ENCODE measurements around the gene LAMA3.

Gene LAMA3

DNA sequence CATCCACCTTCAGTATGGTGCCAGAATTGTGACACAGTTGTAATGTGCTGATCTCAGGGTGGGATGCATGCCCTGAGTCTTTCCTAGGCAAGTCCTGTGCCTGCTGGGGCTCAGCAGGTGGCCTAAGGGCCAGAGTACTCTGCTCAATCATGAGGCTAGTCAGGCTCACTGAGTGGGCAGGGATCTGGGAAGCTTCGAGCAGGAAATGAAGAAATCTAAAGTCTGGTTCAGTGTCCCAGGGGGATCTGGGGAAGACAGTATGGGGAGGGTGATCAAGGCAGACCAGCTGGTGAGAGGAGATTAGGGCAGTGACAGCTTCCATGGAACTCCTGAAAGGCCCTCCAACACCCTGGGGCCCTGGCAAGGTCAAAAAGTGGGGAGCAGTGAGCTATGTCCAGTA is 17.7 kb upstream of the LAMA3 start:
- no peak for DNase-seq

DNA sequence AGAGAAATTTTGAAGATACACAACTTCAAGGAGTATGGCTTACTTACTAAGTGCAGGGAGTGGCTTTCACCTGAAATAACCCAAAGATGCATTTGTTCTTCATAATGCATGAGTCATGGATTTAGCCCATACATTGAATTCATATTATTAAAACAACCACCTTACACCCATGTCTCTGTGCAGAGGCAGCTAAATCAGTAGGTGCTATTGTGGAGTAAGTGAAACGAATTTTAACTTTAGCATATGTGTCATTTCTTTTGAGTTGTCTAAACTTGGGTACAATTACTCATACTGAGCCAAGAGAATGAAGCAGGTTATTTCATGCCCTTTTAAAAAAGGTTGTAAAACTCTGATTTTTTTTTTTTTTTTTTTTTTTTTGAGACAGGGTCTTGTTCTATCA is 15.5 kb upstream of the LAMA3 start:
- no peak for DNase-seq

DNA sequence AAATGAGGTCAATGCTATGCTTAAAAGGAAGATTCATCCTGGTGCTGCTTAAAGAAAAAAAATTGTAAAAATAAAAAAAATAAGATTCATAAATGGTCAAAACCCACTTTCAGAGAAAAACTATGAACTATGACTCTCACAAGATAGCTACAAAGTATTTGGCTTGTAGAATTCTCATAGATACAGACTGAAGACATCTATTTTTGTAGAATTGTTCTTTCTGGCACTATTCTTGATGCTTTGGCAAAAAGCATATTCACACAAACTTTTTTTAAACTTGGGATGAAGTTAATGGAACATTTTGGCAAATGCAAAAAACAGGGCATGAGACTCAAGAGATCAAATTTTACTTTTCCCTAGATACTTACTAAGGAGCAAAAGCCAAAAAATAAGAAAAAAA is 14.0 kb upstream of the LAMA3 start:
- no peak for DNase-seq

DNA sequence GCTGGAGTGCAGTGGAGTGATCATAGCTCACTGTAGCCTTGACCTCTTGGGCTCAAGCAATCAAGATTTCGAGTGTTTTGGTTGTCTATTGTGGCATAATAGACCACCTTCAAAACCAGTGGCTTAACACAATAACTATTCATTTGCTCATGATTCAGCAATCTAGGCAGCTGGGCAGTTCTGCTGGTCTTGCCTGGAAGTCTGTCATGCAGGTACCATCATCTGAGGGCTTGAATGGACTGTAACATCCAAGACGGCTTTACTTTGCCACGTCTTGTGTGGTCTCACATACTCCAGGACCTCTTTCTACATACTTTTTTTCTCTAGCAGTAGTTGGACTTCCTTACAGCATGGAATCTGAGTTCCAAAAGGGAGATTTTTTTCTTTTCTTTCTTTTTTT is 13.4 kb upstream of the LAMA3 start:
- DNase-seq: no peak

DNA sequence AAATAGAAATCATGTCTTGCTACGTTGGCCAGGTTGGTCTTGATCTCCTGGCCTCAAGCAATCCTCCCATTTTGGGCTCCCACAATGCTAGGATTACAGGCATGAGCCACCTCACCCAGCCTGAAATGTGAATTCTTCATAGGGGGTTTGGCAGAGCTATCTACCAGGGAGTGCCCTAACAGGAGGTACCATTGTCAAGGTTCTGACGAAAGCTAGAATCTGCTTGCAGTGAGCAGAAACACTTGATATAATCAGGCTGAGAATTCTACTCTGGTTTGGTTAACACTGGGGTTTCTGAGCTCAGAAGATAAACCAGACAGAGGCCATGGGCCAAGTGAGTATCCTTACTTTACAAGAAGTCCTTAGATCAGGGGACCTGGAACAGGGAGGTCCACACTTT is 7.2 kb upstream of the LAMA3 start:
- DNase-seq: no peak

DNA sequence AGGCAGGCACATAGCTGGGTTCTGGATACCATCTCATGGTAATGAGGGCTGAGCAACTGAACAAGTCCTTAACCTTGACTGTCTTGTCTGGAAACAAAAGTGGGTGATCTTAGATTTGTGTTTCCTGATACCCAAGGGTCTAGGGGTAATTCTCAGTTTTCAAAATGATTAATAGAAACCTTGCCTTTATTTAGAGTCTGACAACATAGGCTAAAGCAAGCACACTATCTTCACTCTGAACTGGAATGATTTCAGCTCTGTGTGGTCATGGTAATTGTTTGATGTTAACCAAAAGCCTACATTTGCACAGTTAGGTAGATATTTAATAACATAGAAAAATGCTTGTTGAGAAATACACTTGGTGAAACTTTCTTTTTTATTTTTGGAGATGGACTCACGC is 6.8 kb upstream of the LAMA3 start:
- no peak for DNase-seq

DNA sequence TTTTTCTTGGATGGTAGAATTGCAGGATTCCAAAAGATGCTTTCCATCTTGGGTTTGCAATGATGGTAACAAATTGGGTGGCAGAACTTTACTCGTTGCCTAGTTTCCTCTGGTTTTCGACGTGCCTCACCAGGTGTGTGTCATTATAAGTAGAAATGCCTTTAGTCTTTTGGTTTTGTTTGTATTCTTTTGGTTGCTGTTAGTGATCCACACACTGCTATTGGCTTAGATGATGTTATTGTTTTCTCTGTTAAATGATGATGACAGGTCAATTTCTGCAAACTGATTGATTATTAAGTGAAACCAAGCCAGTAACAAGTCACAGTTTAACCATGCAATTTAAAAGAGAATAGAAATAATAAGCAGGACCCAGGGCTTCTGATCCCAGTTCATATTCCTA is 6.1 kb upstream of the LAMA3 start:
- DNase-seq: no peak

DNA sequence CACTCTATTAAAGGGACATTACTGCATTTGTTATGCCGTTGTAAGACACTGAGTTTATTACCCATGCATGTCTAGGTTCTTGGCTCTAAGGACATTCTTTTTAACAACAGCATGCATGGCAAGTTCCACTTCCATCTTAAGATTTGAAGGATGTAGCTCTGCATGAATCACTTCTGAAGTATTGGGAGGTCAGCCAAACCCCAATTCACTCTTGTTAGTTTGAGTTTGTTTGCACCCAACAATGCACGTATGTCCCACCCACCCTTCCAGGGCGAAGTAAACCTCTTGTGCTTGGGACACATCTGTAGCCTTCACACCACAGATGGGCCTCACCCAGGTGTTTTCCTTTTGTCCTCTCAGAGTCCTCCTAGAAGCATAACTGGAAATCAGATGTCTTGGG is 5.6 kb upstream of the LAMA3 start:
- DNase-seq: no peak

DNA sequence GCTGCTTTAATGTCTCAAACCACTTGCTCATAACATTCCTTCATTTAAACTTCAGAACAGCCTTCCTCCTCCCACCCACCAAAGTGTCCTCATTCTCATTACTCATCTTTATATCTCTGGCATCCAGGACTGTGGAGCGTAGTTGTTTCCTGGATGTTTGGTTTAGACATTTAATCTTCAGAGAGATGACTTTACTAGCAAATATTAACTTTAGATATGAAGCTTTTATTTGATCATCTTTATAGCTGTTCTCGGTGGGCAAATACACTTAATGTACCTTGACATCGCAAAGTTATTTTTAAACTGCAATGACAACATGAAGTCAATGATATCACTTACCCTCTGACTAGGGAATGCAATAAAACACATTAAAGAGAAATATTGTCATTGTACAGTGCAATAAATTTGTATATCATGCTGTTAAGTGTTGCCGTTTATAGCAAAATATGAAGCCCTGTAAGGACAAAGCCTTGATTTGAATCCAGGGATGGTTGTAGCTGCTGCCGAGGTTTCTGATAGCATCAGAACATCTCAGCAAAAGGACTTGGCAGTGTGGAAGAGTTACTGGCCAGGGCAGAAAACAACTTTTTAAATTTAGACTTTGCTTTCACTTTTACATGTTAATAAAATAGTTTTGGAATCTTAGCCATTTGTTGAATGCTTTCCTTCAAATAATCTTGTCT is 4.6 kb upstream of the LAMA3 start:
- DNase-seq: no peak

DNA sequence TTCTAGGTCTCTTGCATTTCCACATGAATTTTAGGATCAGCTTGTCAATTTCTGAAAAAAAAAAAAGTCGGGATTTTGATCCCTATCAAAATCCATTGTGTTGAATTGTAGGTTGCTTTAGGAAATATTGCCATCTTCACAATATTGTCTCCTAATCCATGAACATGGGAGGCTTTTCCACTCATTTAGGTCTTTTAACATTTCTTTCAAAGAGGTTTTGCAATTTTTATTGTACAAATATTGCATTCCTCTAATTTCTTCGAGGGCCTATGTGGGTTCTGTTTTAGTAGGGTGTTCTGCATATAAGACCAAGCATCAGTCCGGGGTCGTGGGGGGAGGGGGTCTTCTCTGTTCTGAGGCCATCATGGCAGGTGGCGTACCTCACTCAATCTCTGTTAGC is 725 bp upstream of the LAMA3 start:
- no peak for DNase-seq

DNA sequence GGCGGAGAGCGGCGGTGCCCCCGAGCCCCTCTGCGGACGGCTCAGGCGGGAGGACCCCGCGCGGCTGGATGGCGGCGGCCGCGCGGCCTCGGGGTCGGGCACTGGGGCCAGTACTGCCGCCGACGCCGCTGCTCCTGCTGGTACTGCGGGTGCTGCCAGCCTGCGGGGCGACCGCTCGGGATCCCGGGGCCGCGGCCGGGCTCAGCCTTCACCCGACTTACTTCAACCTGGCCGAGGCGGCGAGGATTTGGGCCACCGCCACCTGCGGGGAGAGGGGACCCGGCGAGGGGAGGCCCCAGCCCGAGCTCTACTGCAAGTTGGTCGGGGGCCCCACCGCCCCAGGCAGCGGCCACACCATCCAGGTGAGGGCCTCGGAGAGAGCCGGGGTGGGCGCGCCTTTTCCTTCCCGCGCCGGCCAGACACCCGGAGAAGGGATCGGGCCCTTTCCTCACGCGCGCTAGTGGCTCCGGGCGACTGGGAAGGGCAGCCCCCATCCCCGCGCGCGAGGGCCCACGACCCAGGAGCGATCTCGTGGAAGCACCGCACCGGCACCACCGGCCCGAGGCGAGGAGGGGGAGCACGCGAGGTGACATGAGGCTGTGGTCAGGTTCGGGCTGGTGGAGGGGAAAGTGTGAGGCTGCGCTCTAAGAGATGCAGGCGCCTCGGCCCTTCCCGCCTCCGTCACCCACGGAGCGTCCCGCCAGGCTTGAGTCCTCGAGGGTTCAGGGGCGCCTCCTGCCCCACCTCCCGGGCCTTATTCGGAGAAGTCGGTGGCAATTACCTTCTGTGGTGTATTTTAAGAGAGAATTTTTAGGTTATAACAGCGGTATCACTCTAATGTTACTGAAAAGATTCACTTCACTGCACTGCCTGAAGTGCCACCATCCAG is 607 bp downstream of the LAMA3 start:
- no peak for DNase-seq

DNA sequence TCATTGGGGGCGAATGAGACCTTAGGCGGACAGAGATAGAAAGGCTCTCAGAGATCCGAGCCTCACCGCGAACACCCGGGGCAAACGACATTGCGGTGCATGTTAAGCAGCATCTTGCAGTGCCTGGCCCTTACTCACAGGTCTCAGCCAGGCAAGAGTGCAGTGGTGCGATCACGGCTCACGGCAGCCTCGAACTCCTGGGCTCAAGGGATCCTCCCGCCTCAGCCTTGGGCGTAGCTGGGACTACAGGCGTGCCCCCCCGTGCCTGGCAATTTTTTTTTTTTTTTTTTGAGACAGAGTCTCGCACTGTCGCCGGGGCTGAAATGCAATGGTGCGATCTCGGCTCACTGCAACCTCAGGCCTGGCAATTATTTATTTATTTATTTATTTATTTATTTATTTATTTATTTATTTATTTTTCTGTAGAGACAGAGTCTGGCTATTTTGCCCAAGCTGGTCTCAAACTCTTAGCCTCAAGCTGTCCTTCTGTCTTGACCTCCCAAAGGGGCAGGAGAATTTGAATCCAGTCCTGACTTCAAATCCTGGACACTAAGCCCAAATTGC is 1.3 kb downstream of the LAMA3 start:
- DNase-seq: no peak

DNA sequence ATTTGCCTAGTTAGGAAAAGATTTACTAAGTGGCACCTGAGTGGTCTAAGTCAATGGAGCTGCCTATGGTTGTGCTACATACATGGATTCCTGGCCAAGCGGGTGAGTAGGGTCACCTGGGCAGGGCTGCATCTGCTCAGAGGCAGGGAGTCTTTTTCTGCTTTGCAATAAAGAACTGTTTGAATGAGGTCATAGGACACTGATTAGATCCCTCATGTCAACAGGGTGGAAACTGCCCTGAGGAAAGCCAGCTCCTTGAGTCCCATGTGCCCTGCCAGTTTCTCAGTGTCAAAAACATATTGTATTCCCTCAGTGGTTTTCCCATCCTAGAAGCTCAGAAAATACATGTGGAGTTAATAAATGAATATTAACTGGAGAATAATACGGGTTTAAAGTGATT is 4.6 kb downstream of the LAMA3 start:
- no peak for DNase-seq

DNA sequence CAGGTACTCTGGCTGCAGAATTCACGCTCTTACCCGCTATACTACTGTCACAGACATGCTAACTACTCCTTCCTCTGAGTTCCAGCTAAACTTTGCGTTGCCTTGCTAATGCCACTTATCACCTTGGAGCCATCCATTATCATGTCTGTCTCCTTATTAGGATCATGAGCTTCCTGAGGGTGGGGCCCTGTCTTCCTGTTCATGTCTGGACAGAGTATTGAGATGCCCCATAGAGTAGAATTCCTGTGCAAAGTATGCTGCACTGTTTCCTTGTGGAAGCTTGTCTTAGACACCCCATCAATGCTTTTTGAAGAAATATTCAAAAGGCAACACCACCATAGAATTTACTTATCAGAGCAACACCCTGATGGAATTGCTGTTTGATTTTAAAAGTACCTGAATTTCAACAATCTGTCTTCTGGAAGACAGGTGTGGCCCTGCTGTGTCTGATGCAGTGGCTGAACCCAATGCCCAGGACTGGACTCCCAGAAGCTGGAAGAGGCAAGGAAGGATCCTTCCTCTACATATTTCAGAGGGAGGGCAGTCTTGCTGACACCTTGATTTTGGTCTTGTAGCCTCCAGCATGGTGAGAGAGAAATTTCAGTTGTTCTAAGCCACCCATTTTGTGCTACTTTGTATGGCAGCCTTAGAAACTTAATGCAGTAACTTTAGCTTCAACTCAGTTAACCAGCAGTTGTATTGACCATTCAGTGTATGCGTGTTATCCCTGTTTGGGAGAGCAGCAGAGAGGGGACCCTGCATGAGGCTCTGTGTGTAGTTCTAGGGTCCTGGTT is 5.6 kb downstream of the LAMA3 start:
- DNase-seq: no peak

DNA sequence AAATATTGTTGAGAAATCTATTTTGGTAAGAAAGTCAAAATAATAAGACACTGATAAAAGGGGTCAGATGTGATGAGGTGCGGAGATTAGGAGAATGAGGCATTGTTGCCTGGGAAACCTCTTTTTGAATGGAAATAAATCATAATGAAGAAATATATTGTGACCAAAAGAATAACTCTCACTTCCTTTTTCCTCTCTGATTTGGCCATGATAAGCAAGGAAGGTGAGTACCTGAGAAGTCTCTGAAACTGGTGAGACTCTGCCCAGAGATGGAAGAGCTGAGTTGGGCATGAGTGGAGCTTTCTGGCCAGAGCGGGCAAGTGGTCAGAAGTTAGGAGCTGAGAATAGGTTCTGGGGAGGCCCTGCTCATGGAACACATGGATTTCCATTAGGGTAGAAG is 11.8 kb downstream of the LAMA3 start:
- no peak for DNase-seq

DNA sequence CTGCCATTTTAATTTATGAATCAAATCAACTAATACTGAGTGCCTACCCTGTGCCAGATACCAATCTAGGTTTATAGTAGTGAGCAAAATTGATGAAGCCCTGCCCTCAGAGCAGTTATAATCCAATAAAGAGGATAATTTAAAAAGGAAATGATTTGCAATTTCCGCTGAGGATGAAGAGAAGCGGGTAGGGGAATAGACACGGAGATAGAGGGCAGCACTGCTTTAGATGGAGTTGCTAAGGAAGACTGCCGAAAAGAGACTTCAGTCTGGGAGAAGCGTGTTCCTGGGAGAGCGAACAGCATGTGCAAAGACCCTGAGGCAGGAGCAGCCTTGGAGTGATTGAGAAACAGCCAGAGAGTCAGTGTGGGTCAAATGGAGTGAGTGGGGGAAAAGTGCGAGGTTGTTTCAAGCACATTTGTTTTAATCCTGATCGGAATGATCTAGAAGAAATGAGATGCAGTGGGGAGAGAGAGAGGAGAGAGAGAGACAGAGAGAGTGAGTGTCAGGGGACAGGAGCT is 12.4 kb downstream of the LAMA3 start:
- no peak for DNase-seq

DNA sequence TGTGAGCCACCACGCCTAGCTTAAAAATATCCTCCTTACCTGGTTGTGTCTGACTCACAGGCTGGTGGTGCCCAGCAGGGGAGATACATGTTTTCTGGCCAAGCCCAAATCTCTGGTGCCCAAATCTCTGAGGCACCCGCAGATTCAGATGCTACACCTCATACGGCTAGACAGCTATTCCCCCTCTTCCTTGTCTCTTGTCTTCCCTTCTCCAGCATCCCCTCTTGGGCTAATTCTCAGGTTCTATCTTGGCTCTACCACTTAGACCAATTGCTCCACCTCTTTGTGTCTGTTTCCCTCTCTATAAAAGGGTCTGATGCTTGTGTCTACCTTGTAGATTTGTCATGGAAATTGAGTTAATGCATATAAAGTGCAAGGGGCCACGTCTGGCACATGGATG is 13.4 kb downstream of the LAMA3 start:
- DNase-seq: no peak

DNA sequence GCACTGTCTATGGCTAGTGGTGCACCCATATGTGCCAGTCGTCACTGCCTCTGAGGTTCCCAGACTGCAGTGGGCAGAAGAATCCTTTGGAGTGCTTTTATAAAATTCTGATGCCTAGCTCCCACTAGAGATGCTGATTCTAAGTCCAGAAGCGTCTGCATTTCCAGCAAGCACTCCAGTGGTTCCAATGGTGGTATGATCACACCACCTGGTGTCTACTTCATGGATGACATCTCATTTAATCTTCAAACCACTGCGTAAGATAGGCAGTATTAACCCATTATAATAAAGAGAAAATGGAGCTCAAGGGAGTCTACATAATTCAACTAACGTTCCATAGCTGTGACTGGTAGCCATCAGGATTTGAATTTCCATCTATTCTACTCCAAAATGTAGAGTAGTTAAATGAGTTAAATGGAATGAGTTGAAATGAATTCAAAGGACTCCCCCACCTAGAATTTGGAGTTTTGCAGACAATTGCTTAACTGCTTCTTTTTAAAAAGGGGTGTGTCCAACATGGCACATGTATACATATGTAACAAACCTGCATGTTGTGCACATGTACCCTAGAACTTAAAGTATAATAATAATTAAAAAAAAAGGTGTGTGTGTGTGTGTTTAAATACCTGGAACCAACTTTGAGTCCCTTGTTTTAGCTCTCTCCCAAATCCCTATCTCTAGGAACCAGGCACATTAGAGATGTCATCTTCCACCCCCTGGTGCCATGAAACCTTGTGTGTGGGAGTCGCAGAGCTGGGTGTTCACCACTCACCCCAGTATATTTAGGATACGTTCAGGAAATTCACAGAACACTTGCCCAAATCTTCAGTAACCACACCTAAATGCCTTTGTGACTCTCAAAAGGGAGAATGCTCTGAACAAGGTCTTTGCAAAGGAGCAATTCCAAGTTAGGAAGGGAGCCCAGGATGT is 14.1 kb downstream of the LAMA3 start:
- DNase-seq: peak in 1 of 2 donors; percentile 55

DNA sequence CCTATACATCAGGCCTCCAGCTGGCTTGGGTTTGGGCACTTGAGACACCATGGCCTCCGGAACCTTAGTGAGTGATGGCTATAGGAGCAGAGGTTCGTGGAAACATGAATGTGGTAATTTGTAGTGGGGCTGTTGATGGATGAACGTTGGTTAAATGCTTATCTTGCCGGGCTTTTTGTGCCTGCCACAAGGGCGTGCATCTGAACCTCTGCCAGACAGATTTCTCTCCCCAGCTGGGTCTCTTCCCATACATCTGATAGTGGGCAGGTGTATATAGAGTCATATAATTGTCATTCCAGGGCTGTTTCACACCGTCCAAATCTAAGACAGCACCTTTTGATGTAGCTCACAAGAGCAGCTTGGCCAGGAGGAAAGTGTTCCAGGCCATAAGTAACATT is 14.7 kb downstream of the LAMA3 start:
- no peak for DNase-seq

DNA sequence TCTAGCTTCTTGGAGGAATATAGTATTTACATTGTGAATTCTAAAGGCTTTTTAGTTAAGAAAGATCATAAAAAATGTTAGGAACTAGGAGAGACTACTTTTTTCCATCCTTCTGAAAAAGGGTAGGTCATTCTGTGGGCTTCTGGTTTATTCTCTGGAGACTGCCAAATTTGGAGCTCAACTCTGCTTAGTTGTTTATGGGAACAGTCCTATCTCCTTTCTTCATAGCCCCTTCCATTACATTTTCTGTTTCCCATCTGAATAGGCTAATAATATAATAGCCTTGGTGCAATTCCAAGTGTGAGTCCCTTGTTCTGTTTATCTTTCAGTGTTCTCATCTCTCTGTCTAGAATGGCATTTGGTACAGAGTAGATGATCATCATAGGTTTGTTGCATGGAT is 15.6 kb downstream of the LAMA3 start:
- no peak for DNase-seq

DNA sequence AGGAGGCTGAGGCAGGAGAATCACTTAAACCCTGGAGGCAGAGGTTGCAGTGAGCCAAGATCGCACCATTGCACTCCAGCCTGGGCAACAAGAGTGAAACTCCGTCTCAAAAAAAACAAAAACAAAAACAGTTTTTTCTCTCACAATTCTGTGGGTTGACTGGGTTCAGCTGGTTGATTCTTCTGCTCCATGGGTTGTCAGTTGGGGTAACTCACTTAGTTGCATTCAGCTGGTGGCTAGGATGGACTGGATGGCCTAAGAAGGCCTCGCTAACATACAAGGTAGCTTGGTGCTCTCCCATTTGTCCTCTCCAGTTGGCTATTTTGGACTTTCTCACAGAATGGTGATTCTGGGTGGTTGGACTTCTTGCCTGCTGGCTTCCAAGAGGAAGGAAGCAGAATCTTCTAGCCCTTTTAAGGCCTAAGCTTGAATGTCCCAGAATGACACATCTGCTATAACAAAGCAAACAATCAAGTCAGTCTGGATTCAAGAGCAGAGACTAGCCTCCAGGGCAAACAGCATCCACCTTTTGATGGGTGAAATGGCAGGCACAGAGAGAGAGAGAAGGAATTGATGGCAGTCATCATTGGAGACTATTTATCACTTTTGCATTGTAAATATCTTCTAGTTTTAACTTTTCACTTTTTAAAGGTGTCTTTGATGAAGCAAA is 17.9 kb downstream of the LAMA3 start:
- DNase-seq: no peak
